G401 (cell line): ENCODE results near the gene IL5RA. TPM values are rescaled to one million over a fixed set of nuclear protein-coding genes. Genes with fewer than 3 reads are reported as not detected.

ENCODE experiments used
- DNase-seq: peaks from one replicate; pipeline ENCODE4 v3.0.0-alpha.2; 2015; ENCODE audit warnings: low spot score
- in situ Hi-C: cut with HindIII; loops from 2 replicates; pipeline ENCODE4 v1.10.0; 2016; ENCODE audit warnings: low sequenced_read_pairs, mixed read lengths
- total RNA-seq: library from RNA; depleted of rRNA; stranded (reverse); fragments of >200 nt; shearing (Covaris generic); gene quantifications from 2 replicates; pipeline ENCODE4 v1.2.3, GENCODE V29; 2014; rRNA removed

Gene IL5RA
- total RNA-seq, 1 experiment from 2014 or later: not detected

DNA sequence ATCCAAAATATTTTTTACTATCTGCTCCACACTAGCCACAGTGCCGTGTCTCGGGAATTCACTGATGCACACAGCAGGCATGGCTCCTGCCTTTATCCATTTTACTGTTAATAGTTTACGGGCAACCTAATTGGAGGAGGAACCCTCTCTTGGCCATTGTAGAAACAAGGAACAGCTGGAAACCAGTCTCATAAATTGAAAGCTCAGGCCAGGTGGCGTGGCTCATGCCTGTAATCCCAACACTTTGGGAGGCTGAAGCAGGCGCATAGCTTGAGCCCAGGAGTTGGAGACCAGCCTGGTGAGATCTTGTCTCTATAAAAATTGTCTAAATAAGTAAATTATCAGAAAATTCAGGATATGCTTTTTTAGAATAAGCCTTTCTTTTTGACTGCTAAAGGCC, 39.0 kb downstream of the IL5RA start:
- in situ Hi-C loops: no loop called here
- no peak for DNase-seq

DNA sequence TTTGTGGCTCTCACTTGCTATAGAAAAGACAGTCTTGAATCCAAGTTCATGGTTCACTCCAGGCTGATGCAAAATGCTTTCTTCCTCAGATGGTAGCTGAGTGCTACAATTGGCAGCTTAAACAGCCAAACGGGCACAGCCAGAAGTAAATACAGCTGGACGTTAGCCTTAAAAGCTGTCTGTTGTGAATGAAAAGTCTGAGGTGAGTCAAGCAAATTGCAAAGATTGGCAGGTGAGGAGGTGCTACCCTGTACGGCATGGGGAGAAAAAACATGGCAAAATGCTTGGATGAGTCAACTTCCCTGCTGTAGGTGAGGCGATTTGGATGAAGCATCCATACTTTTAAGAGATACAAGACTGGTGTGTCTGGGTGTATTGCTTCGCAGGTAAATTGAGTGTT, 40.5 kb downstream of the IL5RA start:
- DNase-seq: no peak
- in situ Hi-C loops: no loop called here

DNA sequence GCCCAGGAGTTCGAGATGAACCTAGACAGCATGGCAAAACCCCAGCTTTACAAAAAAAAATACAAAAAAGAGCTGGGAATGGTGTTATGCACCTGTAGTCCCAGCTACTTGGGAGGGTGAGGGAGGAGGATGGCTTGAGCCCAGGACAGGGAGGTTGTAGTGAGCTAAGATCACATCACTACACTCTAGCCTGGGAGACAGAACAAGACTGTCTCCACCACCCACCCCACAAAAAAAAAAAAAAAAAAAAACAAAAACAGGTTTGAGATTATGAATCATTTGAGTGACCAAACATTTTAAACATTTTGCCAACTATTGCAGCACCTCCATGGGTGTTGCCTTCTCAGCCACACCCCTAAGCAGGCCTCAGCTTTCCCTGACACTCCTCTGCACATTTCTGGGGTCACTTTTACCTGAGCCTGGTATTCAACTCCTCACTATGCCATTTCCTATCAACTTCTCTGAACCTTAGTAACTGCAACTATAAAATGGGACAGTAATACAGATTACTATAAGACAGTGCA, 41.8 kb downstream of the IL5RA start:
- in situ Hi-C loops: no loop called here
- no peak for DNase-seq

DNA sequence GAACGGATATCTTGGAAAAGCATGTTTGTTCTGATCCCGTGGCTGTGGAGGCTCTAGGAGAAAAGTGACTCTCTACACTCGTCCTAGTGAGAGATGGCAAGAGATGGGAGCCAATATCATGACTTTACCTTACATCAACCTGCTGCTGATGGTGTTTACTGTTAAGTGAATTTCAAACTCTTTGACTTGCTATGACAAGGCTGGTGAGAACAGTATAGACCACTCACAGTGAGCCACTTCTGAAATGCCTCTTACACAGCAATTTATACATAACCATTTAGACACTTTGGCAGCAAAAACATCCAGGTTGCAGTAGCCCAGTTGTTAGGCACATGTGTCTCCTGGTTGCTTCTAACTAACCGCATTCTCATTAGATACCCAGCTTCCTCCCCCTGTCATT, 43.3 kb downstream of the IL5RA start:
- in situ Hi-C loops: no loop called here
- DNase-seq: no peak

DNA sequence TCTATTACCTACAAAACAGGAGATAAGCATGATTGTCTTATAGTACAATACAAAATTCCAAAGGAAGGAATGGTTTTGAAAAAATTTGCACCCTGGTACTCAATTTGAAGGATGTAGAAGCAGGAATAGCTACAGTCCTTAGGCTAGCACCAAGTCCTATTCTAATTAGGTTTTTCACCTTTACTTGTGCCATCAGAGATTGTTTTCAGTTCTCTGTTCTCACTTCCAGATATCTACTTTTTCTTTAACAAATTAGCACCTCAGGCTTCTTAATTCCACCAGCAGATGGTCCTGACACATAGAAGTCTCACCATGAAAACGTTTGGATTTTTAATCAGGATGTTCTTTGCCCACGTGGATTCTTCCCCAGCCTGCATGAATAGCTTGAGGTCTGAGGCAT, 43.8 kb downstream of the IL5RA start:
- no peak for DNase-seq
- in situ Hi-C loops: no loop called here

DNA sequence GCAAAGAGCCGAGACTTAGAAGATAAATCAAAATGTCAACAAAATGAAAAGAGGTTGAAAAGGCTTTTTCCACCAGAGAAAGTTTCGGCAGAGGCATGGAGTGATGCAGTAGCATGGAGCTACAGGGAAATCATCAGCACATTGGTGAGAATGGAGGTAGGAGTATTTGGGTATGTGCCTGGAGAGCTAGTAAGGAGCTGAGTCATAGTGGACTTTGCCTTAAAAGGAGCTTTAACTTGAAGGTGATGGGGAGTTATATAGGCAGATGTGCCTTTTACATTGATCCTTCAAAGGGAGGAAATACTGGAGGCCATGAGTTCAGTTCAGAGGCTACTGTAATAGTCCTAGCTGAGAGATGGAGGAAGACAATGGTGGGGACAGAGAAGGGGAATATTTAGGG, 44.3 kb downstream of the IL5RA start:
- in situ Hi-C loops: no loop called here
- no peak for DNase-seq

DNA sequence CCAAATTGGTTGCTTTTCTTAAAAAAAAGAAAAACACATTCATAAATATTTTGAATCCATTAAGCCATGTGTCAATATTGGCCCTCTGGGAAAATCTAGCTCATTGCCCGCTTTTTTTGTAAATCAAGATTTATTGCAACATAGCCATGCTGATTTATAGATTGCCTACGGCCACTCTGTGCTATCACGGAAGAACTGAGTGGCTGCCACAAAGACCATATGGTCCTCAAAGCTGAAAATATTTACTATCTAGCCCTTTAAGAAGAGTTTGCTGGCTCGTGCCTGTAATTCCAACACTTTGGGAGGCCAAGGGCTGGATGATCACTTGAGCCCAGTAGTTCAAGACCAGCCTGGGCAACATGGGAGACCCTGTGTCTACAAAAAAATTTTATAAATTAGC, 45.9 kb downstream of the IL5RA start:
- in situ Hi-C loops: no loop called here
- no peak for DNase-seq

DNA sequence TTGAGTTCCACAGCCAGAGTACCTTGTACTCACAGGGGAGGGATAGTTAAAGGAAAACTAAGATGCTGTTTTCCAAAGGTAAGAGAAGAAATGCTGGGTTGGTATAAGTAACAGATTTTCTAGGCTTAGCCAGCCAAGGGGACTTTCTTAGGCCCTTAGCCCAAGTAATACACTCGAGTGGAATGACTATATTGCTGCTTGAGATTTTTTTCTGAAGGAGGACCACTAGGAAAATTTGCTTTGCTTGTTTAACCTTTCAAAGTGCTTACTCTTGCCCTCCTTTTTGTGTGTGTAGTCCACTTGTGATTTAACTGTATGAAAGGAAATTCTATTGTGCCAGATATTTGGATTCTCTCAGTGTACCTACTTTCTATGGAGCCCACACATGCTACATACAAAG, 50.5 kb downstream of the IL5RA start:
- in situ Hi-C loops: no loop called here

DNA sequence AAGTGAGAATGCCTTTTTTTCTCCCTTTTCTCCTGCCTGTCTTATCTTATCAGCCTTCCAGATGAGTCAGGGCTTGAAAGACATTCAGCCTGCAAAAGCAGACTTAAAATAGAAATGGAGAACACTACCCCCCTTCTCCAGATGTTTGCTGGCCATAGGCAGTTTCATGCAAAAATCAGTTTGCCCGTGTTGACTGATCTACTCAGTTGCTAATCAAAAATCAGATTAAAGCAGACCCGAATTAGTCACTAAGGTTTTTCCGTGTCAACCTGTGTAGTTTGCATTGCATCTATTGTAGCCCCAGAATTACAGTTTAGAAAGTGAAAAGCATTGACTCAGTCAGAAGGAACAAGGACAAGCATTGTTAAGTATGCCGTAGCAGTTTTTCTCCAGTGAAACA, 56.2 kb downstream of the IL5RA start:
- DNase-seq: no peak
- in situ Hi-C loops: no loop called here

More for the DNA sequence above, 50.5 kb downstream of the IL5RA start:
- no peak for DNase-seq

DNA sequence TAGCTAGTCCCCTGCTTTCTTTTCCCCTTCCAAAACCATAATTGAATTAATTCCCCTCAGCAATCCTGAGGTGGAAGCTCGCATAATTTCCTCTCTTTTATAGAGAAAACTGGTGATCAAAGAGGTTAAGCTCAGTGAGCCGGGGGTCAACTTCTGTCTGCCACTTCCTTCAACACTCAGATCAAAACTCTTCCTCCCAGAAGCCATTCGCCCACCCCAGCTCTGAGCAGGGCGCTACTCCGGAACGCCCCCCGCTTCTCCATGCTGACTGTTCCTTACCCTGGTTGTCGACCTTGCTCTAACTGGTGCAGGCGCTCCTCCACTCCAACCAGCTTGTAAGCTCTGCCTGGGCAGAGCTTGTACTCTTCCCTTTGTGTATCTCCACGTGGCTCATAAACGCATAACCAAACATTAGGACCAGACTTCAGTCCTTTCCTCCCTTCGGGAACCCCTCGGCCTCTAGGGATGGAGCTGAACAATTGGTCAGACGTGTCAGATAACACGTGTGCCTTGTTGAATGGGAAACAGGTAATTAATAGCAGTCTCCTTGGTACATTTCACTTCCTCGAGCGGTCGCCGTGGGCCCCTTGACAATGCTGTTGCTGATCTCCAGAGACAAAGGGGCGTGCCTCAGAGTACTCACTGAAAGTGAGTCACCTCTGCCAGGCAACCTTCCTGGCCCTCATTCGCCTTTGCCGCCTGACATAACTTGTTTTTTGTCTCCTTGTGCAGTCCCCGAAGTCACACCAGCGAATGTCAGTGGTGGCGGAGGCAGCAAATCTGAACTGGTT, 71.8 kb downstream of the IL5RA start:
- in situ Hi-C loops: no loop called here
- DNase-seq: no peak

DNA sequence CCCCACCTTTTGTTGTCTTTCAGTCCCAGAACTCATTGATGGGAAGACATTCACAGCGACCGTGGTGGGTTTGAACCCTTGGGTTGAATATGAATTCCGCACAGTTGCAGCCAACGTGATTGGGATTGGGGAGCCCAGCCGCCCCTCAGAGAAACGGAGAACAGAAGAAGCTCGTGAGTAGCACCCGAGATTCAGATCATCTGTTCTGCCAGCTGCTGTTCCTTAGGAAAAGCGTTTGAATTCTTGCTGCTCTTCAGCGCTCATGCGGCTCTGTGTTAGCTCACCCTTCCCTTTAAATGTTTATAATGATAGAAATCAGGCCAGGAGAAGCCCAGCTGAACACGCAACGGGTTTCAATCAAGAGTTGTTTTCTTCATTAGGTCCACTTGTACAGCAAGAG, 73.0 kb downstream of the IL5RA start:
- DNase-seq: no peak
- in situ Hi-C loops: no loop called here

DNA sequence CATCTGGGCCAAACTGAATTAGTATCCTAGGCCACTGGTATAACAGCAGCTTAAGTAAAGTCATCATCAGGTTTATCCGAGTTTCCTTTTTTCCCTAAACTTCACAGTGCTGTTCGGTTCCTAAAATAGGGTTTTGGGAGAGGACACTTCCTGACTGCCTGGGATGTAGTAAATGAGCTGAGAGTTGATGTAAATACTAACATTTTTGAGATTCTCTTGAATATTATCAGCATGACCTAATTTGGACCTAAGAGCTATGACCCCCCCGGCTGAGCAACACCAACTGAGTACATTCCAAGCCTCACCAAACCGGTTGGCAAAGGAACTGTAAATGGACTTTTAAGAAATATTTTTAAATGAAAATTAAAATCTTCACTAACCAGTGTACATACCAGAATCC, 78.8 kb downstream of the IL5RA start:
- in situ Hi-C loops: no loop called here
- no peak for DNase-seq

DNA sequence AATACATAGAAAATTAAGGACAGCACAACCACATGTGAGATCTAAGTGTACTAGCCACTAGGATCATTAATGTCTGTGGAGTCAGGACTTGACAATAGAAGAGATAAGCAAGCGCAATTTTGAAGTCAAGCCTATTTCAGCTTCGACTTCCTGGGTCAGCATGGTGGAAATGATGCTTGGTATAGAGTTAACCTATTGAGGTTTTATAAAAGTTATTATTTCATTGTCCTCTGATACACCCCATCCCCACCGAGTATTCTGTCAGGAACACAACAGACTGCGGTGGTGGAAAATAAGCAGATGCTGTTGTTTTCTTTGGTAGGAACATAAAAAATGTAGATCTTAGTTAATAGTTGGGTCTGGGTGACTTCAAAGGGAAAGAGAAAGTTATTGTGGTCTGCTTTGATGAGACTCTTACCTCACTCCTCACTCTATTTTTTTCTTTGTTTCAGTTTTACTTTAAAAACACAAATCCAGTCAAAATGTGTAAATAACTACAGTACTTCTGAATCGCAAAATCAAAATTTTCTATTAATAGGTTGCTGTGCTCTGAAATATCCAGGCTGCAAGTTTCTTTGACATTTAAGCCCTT, 82.1 kb downstream of the IL5RA start:
- in situ Hi-C loops: no loop called here
- DNase-seq: no peak

DNA sequence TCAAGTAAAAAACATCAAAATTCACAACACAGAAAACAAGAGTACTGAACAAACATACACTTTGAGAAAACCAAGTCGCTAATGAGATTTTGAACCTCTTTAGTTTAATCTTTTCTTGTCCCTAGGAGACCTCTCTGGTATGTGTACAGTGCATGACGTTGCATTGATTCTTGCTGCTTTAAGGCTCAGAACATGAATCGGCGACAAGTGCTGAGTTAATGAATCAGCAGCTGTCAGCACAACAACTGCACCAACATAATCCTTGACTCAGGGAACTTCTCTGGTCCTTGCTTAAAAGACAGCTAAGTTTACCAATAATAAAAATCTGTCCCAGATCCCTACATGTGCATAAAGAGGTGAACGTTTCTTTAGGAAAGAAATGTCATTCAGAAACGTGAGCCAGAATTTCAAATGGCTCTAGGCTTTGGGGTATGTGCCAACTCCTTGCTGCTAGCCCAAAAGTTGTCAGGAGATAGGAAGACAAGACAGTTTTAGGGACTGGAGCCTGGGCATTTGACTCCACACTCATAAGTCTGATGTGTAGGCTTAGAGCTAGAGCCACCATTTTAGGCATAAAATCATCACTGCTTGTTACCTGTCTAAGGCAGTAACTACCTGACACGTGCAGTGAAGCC, 86.9 kb downstream of the IL5RA start:
- in situ Hi-C loops: no loop called here
- no peak for DNase-seq

DNA sequence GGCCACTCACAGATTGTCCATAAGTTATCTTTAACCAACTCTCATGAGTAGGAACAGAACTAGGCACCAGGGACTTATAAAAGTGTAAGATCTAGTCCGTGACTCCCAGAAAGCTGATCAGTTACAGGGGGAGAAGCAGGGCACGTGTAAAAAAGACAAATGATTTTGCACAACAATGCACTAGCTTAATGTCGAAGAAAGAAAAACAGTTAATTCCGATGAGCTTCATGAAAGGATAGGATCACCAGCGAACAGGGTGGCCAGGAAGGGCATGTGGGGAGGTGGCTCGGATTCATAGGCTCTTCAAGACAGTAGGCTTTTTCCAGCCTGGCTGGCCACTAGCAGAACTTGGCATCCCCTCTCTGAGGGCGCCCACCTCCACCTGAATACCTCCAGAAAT, 90.0 kb downstream of the IL5RA start:
- no peak for DNase-seq
- in situ Hi-C loops: no loop called here

Other genes with a start within 250 kb of the IL5RA start
- 32.7 and 61.7 TPM in 2 replicates for gene TRNT1, start 16.6 kb upstream of the IL5RA start, total RNA-seq
- gene CRBN, start 69.3 kb upstream of the IL5RA start, total RNA-seq: 39.4 and 40.0 TPM in 2 replicates